Left cardiac atrium (tissue), 4 donors: ENCODE data around the gene SLC43A2. TPM values are rescaled to one million over a fixed set of nuclear protein-coding genes. Genes with fewer than 3 reads are reported as not detected.

Source experiments
- ATAC-seq, 2 donors: fragments of 200-7000 bp; cut with Tn5 transposase; one replicate each; pipeline ENCODE4 v1.9.1; 2020; ENCODE audit warnings: mild to moderate bottlenecking in 2 of 2, moderate library complexity in 2 of 2
- DNase-seq: peaks from one replicate; pipeline ENCODE4 v3.0.0-alpha.2; 2020
- intact Hi-C, 2 donors: fragments of 100-400 bp; cut with DNase I; formaldehyde crosslinking; loops; one replicate each; pipeline versions ENCODE4 v1.14.1 to v1.15.1; 2022 to 2023
- total RNA-seq, 2 donors: library from RNA; stranded (reverse); fragmentation: NEBNext Ultra II Directional; extraction: Animal tissue kit (Norgen Biotek cat#: 25700); gene quantifications; one replicate each; pipeline ENCODE4 v1.2.1, GENCODE V29; 2021
- donor health status: DM: no; HTN: yes; CAD: no.
- donor health status: DM: no; HTN: yes; CAD: no; lungs with severe emphysema.
- donor health status: DM: yes; HTN: yes; CAD: no.
- donor health status: Dilated cardiomyopathy.

Gene SLC43A2
- total RNA-seq, 2 donors from 2014 or later: 7.4 to 8.2 TPM

- DNase-seq: no peak
- intact Hi-C loops: no loop called here
- no peak for ATAC-seq
Measured at GRCh38 chr17:1522626-1523025, 106.0 kb downstream of the SLC43A2 start.

GRCh38 chr17:1521086-1521640 lies 107.5 kb downstream of the SLC43A2 start:
- intact Hi-C loops: no loop called here
- ATAC-seq (no peak), DNase-seq (no peak)

GRCh38 chr17:1519678-1520077 lies 109.0 kb downstream of the SLC43A2 start:
- intact Hi-C loops: loop anchor here (5.0 to 10.0 kb wide), 4 partner anchors 65 to 245 kb away; partner anchors contain the start of genes BHLHA9 (in 1 of the 2), CRK (in 1 of the 2) and TRARG1 (in 1 of the 2)
- ATAC-seq: no peak
- no peak for DNase-seq

Other genes with a start within 250 kb of the SLC43A2 start
- gene YWHAE, start 228.6 kb downstream of the SLC43A2 start, total RNA-seq: 100 to 1,000 TPM; 491 to 596 TPM
- 10 to 100 TPM; 37.0 to 44.4 TPM for gene CRK, start 172.6 kb downstream of the SLC43A2 start, total RNA-seq
- gene MYO1C, start 136.1 kb downstream of the SLC43A2 start, total RNA-seq: 100 to 1,000 TPM; 175 to 184 TPM
- gene INPP5K, start 112.2 kb downstream of the SLC43A2 start, total RNA-seq: 10 to 100 TPM; 29.7 to 30.1 TPM
- 10 to 100 TPM; 43.9 to 58.3 TPM for gene PITPNA, start 66.0 kb downstream of the SLC43A2 start, total RNA-seq
- gene SCARF1, start 16.9 kb upstream of the SLC43A2 start, total RNA-seq: 10 to 100 TPM; 10.7 to 17.7 TPM
- gene RILP, start 21.0 kb upstream of the SLC43A2 start, total RNA-seq: 10 to 100 TPM; 38.5 to 44.5 TPM
- 100 to 1,000 TPM; 136 to 181 TPM for gene PRPF8, start 56.0 kb upstream of the SLC43A2 start, total RNA-seq
- gene TLCD2, start 81.5 kb upstream of the SLC43A2 start, total RNA-seq: 1 to 10 TPM; 3.7 to 6.0 TPM
- 10 to 100 TPM; 15.4 to 16.1 TPM for gene WDR81, start 95.9 kb upstream of the SLC43A2 start, total RNA-seq
- gene SERPINF2, start 114.0 kb upstream of the SLC43A2 start, total RNA-seq: 1 to 10 TPM; 4.2 to 4.9 TPM
- gene SERPINF1, start 133.2 kb upstream of the SLC43A2 start, total RNA-seq: 100 to 1,000 TPM; 252 to 407 TPM
- gene SMYD4, start 201.1 kb upstream of the SLC43A2 start, total RNA-seq: 10 to 100 TPM; 10.6 to 17.6 TPM
- 10 to 100 TPM; 61.8 to 95.1 TPM for gene RPA1, start 201.2 kb upstream of the SLC43A2 start, total RNA-seq